HPDE6-E6E7 (cell line): ENCODE measurements around the gene CPVL.

ENCODE experiments used
- DNase-seq: peaks from one replicate; pipeline ENCODE4 v3.0.0; 2011; ENCODE audit warnings: missing footprints; ENCODE audit errors: extremely low spot score

Gene CPVL

GRCh38 chr7:29000717-29001076 is 145.6 kb downstream of the CPVL start:
- no peak for DNase-seq

DNA sequence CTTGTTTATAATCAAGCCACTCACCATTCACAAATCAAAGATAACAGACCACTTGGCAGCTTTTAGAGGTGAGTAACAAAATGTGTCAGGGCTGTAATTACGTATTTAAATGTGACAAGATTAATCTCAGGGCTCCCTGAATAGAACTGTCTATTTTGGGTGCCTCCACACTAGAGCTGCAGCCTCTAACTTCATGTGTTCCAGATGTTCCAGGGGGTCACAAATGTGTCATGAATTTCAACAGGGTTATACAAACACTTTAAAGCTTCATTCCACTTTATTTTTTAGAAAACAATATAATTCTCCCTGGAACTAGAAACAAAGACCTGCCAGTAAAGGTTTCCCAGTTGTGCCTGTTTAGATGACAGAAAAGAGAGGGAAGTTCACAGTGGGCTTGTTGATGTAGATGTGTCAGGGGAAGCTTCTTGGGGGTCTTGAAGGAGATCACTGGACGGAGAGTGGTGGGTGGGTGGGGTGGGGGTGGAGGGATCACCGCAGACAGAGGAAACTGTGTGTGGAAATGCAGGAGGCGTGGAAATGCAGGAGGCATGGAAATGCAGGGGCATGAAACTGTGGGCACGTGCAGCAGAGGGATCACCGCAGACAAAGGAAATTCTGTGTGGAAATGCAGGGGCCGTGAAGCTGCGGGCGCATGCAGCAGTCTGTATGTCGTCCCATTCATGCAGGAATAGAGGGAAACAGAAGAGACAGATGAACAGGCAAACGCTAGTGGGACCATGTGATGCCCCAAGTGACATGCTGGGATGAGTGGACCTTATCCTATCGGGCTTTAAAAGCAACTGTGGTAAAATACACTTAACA is 146.2 kb downstream of the CPVL start:
- DNase-seq: no peak

GRCh38 chr7:28999427-28999826 is 146.9 kb downstream of the CPVL start:
- DNase-seq: no peak

GRCh38 chr7:28998105-28998504 is 148.2 kb downstream of the CPVL start:
- DNase-seq: no peak

- peak; percentile 10 for DNase-seq
Observed at GRCh38 chr7:28996836-28997235, 149.5 kb downstream of the CPVL start.

DNA sequence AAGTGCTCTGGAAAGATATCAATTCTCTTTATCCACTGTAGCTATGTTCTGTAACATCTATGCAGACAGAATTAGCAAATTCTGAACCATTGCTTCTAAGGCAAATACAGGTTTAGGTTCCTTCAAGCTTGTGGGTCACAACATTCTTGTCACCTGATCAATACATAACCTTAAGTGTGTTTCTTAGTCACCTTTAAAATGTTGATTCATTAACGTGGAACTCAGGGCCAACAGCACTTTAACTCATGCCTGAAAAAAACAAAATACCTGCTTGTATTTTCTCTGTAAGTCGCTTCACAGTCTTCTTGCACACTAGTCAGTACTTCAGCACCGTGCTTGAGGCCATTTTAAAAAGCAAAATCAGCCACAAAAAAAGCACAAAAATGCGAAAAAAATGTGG is 153.0 kb downstream of the CPVL start:
- DNase-seq: no peak

DNA sequence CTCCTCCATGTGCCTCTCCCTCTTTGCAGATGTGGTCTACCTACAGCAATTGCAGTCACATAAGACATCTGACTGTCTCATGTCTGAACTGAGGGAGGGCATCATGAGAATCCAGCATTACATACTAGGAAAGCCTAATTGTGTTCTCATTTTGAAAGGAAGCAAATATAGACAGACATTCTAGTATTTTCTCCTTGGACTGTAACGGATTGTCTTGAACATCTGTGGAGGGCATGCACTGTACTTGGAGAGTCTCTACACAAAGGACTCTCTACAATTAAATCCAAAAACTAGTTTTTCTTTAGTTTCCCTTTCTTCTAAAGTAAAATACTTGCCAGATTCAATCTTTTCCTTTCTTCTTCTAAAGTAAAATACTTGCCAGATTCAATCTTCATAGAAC is 153.5 kb downstream of the CPVL start:
- DNase-seq: no peak

DNA sequence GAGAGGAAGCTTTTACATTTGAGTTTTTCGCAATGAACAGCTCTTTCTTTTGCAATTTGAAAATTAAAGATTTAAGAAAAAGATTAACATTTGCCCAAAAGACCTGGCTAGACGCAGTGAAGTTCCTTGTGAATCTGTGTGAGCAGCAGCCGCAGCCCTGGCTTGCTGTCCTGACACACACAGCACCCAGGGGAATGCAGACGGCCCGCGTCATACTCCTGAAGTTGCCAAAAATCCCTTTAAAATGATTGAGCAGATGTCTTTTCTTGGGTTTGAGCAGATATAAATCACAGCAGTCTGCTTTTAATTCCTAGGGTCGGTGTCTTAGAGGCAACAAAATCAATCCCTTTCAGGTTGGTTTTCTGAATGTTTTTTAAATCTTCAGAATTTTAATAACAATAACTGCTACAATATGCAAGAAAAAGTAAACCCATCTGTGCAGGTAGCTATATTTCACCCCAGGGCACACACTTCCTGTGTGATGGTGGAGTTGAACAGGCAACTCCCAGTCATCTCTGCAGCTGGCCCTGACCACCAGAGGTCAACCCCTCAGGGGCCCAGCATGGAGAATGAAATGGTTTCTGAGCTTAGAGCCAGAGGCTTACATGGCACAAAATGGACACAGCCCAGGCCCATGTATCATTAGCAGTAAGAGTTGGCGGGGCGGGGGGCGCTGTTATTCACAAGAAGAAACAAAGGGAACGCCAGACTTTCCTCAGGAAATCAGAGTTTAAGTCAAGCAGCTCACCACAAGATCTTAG is 156.0 kb downstream of the CPVL start:
- DNase-seq: no peak

GRCh38 chr7:28989211-28989980 is 156.9 kb downstream of the CPVL start:
- no peak for DNase-seq

GRCh38 chr7:28988810-28989209 is 157.5 kb downstream of the CPVL start:
- peak; percentile 25 for DNase-seq

DNA sequence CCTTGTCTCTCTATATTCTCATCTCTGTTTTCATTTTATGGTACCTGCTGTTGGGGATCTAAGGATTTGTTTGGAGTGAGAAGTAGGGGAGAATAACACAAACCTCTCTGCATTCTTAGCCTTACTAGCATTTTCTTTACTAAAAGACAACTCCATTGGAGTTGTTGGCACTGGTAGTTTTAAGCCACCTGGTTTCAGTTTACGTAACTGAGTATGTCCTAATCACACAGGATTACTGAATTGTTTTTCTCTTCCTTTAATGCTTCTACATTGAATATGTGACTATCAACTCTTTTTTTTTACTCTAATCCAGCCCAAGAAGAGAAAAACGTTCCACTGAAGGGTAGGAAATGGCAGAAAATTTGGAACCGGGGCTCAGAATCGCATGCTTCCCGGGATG is 158.2 kb downstream of the CPVL start:
- no peak for DNase-seq

DNA sequence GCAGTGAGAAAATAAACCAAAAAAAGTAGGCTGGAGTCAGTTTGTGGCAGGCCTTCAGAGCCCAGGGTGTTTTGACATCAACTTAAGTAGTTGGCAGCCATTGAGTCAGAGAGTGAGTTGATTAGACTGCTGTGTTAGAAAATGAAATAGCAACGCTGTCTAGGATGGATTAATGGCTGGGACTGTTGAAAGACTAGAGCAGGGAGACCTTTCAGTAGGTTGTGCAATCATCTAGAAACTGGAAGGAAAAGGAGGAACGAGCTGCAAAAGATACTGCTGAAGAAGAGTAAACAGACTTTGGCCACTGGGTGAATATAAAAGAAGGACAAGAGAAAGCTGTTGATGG is 159.6 kb downstream of the CPVL start:
- DNase-seq: no peak

DNA sequence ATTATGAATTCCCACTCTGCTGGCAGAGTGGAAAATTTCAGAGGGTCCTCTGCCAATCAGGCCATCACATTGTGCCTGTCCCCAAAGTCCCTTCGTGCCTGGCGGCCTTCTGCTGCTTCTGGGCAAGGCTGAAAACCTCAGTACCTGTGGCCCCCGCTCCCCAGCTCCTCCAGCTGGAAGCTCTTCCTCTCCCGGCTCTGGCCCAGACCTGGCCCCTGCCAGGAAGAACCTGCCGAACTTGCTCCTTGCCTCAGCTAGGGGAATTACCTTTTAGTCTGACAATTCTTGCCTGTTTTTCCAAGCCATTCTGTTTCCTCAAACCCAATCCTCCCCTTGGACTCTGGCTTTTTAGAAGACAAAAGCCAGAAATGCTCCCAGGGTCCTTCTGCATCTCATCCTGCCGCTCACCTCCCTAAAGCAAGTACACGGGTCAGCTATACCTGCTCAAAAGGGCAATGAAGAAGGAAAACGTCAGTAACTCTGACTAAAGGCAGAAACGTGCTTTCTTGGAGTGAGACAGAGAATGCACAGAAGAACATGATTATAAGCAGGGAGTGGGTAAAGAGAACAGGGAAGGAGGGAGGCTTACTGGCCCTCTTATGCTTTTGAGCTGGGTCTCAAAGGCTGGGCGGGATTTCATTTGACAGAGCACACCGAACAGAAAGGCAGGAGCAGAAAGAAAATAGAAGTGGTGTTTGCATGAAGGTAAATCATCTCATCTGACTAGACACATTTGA is 160.1 kb downstream of the CPVL start:
- peak; percentile 4 for DNase-seq

DNA sequence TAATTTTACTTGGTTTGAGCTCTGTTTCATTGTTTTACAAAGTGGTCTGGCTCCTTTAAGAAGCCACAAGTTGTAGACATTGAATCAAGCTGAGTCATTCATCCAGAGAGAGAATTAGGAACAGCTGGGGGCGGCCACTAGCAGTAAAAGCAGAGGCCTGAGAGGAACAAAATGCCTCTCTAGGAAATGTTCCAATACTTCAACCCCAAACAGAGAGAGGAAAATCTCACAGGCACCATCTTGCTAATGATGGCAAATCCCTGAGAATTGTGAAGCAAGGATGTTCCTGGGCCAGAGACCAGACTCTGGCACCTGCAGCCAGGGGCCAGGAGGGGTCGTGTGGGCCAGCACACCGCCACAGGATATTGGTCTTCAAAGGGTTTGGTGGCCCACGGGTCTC is 161.7 kb downstream of the CPVL start:
- DNase-seq: peak; percentile 40

DNA sequence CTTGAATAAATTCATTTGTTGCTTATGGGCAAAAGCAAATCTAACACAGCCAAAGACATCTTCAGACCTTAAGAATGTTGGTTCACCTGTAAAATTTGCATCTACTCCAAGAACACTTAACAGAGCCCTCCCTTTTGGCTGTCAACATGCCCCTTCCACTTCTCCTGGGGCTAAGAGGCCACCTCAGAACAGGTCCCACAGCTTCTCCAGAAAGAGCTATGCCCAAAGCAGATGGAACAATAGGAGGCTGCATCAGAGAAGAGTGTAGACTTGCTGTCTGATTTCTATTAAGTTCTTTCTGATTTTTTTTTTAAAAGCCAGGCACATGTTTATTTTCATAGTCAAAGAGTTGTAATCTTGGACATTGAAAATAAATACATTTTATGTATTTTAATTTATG is 162.1 kb downstream of the CPVL start:
- DNase-seq: no peak

GRCh38 chr7:28983396-28984190 is 162.7 kb downstream of the CPVL start:
- DNase-seq: no peak

DNA sequence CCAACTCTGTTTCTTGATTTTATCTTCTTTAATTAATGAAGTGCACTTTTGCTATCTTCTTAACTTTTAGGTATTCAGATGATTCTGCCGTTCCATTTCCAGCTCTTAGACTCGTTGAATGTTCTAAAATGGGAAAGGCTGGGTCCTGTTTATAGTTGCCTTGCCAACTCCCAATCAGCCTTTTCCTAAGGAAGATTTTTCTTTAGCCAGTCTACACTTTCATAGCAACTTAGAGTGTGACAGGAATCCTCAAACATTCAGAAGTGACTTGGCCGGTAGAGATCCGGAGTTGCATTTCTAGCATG is 165.2 kb downstream of the CPVL start:
- DNase-seq: no peak

DNA sequence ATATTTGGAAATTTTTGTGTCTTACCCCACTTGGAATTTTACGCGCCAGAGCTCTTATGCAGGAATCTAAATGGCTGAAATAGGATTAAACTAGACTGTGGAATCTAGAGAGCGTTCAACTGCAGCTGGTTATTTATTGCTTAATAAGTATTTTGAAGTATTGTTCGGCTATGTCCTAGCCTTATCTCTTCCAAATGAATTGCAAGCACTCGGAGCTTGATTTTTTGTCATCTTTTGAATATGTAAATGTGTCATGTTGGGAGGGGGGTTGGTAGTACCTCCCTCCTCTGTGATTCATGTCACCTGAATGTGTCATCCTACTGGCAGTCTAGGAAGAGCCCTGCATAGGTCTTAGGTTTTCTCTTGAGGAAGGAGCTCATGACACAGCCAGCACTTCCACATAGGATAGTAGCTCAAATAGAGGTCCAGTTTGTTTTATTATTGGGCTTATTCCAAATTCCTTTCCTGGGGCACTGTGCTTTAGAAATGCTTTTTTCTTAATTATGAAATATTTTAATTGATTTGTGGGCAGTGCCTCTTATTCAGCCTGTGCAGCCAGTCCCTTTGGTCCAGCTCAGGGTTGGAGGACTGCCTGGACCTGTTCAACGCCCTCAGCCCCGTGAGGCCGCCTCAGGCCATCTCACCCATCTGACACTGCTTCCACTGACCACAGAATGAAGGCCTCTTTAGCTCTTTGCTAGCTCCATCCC is 165.7 kb downstream of the CPVL start:
- DNase-seq: no peak

DNA sequence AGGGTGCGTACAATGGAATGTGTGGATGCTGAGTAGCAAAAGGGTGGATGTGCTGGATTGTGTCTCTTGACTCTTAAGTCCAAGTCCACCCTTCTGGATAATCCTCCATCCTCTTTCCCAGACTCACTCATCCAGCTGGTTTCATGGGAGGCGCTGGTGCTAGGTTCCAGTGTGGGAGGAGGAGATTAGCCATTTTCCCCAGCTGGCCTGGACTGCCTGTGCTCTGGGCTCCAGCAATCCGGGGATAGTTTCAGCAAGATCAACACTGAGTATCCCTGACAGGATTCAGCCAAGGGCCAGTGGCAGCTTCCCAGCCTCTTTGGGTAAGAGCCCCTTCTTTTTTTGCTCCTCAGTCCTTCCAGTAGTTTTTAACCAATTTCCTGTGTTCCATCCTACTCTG is 166.6 kb downstream of the CPVL start:
- no peak for DNase-seq

DNA sequence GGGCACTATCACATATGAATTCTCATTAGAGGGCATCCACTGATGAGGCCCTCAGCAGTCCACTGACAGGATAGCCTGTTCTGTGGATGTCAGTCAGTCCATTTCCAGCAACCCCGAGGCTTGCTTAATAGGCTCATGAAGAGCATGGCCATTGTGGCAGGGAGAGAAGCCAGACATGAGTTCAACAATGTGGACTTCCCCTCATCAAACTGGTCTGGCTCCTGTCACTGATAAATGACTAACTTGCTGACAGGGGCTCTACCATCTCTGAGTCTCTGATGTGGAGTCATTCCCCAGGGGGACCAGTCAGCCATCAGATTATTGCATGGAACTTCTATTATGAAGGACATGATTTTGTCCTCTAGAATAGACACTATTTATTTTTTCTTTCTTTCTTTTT is 168.5 kb downstream of the CPVL start:
- no peak for DNase-seq

- DNase-seq: no peak
Observed at GRCh38 chr7:28976022-28976421, 170.3 kb downstream of the CPVL start.
